Right kidney (tissue), 1 donor: ENCODE data around the gene SEMA3C.

ENCODE experiments used
- DNase-seq: peaks from one replicate; pipeline ENCODE4 v3.0.0-alpha.2; 2016

The SEMA3C gene

GRCh38 chr7:80736371-80737125 lies 182.3 kb downstream of the SEMA3C start:
- no peak for DNase-seq

GRCh38 chr7:80735330-80735729 lies 183.5 kb downstream of the SEMA3C start:
- DNase-seq = no peak

GRCh38 chr7:80734011-80734410 lies 184.8 kb downstream of the SEMA3C start:
- no peak for DNase-seq

DNA sequence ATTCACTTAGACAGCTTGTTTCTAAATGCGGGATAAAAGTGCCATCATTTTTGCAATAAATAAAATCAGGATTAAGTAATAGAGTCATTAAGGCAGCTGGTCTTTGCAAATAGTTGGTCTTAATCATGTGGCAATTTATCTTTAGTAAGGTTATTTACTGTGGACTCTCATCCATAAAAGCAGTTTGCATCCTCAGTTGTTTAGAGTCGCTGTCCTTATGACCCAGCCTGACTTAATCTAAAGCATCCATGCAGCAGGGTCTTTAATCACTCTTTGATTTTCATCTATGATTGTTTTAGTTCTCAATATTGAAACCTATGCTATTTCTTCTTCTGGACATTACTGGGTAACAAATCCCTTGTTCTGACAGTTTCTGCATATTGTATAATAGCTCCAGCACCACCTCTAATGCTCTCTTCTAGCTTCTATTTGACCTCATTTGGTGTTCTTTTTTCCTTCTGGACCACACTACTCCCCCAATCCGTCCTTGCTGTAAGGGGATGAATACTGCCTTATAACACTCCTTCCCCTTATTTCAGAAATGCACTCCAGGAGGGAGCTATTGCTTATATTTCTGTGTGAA lies 185.4 kb downstream of the SEMA3C start:
- DNase-seq = no peak

GRCh38 chr7:80732630-80733029 lies 186.2 kb downstream of the SEMA3C start:
- no peak for DNase-seq

DNA sequence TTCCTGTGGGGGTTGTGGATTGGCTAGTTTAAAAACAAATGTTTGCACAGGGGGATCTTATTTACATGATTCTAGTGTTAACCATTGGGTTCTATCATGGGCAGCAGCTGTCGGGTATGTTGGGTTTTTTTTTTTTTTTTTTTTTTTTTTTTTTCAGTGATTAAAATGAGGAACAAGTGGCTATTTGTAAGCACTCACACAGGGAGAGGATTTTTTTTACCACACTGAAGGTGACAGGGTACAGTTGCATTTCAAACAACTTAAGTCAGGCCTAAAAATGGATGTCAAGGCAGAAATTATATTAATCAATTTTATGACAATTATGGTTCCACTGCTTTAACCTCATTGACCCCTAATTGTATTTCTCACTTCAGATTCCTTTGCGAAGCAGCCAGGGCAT lies 187.6 kb downstream of the SEMA3C start:
- no peak for DNase-seq

- no peak for DNase-seq
Measured at GRCh38 chr7:80729591-80730320, 189.1 kb downstream of the SEMA3C start.

DNA sequence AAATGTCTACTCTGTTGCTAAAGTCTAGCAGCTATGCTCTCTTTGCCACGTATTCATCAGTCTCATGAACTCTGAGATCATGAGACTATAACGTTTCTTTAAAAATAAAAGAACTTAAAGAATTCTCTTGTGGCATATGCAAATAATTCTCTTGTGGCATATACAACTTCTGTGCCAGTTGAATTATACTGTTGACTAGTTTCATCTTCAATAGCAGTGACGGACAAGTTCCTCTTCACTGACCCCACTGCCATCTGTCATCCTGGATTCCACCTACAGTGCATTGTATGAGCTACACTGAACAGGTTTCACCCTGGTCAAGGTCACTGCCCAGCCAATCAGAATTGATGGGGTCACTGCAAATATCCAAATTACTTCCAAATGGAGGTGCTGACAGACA lies 192.2 kb downstream of the SEMA3C start:
- no peak for DNase-seq

- DNase-seq = no peak
Measured at GRCh38 chr7:80725181-80725611, 193.7 kb downstream of the SEMA3C start.

- peak; percentile 32 for DNase-seq
Measured at GRCh38 chr7:80724249-80724871, 194.5 kb downstream of the SEMA3C start.

DNA sequence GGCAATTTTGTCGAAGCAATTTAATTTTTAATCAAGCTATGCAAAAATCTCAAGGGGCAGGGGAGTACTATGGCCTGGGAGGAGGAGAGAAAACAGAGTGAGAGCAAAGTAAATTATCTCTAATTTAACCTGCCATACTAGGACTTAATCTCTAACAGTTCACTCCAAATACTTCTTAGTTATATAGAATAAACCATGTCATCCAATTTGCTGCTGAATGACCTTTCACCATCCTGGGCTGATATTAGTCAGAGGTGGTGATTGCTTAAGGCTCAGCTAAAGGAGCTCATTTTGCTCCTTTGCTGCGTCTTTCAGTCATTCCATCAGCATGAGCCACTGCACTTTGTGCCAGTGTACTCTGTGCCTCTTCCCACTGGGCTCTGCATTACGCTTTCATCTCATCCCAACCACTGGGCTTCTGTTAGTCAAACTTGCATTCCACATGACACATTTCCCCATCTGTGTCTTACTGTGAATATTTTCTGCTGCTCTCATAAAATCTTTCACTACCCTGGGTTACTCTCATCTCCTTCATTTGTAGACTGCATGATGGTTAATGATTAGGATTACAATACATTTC lies 196.1 kb downstream of the SEMA3C start:
- no peak for DNase-seq

DNA sequence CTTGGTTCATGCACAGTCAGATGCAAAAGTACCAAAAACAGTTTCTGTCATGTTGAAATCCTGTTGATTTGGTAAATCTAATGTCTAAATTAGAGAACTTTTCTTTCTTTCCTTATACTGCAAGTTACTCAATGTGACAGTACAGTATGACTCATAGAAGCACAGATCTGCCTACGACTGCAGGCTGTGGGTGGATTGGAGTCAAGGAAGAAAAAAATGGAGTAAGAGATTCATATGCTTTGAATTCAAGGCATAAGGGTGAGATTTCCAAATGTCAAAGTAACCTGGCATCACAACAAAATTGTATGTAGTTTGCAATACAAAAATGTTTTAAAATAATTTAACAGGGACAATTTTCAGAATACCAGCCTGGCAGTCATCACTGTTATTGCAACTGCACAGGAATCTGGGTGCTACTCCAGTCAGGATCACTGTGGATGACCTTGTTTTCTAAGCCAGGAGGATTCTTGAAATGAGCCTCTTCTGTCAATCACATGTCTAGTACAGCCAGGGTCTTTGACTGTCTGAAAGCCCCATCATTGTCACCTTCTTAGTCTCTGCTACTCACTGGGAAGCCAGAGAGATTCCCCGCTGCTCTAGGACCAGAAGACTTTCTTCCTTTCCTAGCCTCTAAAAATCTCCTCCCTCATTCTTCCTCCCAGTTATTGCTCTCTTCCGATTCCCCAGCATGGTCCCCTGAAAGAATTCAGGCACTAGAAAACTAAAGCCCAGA lies 196.8 kb downstream of the SEMA3C start:
- DNase-seq = no peak

DNA sequence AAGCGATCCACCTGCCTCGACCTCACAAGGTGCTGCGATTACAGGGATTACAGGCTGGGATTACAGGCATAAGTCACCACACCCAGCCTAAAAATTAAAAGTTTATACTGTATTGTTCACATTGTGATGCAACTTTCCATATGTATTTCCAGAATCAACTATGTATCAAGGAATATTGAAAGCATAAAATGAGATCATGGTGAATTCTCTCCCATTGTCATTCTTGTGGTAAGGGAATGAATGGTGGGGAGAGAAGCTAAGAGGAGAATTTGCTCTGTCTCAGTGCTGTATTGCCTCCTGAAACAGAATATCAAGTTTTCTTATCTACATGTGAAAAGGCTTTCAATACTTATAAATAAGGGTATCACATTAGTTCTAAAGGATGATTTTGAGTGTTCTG lies 198.7 kb downstream of the SEMA3C start:
- DNase-seq = no peak

DNA sequence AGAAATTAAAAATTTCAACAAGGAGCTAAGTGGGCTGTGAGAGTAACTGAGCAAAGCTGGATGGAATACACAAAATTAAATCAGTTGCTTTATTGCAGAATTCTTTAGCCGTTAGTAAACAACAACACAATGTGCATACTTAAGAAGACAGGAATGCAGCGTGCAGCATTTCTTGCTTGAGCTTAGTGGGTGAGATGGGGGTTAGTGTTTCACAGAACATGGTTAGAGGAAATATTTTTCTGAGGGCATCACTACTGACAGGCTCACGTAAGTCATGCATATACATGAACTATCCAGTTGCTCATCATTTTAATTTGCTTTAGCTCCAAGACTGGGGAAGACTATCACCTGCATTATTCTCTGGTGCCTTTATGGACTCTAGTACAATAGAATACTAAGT lies 199.6 kb downstream of the SEMA3C start:
- DNase-seq = no peak

GRCh38 chr7:80711531-80711930 lies 207.3 kb downstream of the SEMA3C start:
- no peak for DNase-seq

- no peak for DNase-seq
Measured at GRCh38 chr7:80708123-80708522, 210.7 kb downstream of the SEMA3C start.

DNA sequence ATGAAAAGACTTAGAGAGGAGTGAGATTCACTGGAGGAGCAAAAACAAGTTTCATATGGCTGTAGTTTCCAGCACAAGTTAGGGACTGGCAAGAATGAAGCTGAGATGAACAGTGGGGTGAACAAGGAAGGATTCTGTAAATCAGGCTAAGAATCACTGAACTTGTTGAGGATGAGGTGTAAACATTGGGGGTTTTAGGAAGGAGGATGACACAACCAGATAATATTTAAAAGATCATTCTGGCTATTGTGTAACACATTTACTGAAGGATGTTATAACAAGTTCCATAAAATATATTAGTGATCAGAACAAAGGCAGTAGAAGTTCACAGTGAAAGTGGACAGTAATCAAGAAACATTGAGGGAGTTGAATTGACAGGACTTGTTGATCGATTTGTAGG lies 211.5 kb downstream of the SEMA3C start:
- DNase-seq = no peak

- DNase-seq = no peak
Measured at GRCh38 chr7:80705130-80705781, 213.6 kb downstream of the SEMA3C start.

- DNase-seq = no peak
Measured at GRCh38 chr7:80703272-80703671, 215.6 kb downstream of the SEMA3C start.

- no peak for DNase-seq
Measured at GRCh38 chr7:80699721-80700256, 219.1 kb downstream of the SEMA3C start.

GRCh38 chr7:80699045-80699638 lies 219.7 kb downstream of the SEMA3C start:
- DNase-seq = peak; percentile 13
